ENCODE data around the gene KCTD4. TPM values are rescaled to one million over a fixed set of nuclear protein-coding genes. Genes with fewer than 3 reads are reported as not detected.

The KCTD4 gene
- total RNA-seq, 1 donor from 2014 or later: not detected

DNA sequence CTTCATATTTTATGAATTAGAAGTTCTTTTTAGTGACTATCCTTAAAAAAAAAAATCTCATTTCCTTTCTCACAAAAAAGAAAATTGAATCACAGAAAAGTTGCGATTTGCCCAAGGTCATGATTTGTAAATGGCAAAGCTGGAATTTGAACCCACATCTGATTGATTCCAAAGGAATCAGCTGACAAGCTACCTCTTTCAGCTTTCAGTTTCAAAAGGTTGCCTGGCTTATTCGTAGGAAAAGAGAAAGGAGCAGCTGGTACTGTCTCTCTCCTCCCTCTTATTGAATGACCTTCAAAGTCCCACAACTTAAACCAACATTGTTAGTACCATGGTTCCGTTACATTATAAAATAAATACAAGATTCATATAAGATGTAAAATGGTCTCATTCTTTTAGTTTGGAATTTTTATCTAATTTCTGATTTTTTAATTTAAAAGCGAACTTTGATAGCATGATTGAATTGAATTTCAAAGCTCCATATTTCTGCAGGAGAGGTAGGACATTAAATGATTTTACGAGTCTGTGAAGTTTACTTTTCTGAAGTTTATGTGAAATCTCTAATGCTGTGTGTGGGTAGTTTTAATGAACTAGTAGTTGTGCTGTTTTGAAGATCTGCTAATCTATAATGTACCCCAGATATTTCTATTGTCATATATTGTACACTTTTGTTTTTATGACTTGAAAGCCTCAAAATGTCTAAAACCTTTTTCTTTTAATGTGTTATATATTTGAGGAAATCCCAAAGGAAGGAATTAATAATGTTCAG is 18.5 kb upstream of the KCTD4 start:
- Mint-ChIP-seq H3K4me3 (ENCODE audit: unreplicated experiment) (no peak overlapping the region), H3K27me3 (ENCODE audit: unreplicated experiment) (peaks cover 1% of the 10 kb centered on the region), H3K36me3 (ENCODE audit: low read depth, unreplicated experiment) (no peaks in the 10 kb centered on the region), H3K9me3 (ENCODE audit: unreplicated experiment) (no peaks in the 10 kb centered on the region), H3K27ac (ENCODE audit: unreplicated experiment) (no peak overlapping the region), H3K4me1 (ENCODE audit: unreplicated experiment) (no peaks in the 10 kb centered on the region)
- TF ChIP-seq CTCF (IDR thresholded peaks at IDR 0.05; ENCODE audit: unreplicated experiment): no peak
- DNase-seq (ENCODE audit: low spot score): no peak

DNA sequence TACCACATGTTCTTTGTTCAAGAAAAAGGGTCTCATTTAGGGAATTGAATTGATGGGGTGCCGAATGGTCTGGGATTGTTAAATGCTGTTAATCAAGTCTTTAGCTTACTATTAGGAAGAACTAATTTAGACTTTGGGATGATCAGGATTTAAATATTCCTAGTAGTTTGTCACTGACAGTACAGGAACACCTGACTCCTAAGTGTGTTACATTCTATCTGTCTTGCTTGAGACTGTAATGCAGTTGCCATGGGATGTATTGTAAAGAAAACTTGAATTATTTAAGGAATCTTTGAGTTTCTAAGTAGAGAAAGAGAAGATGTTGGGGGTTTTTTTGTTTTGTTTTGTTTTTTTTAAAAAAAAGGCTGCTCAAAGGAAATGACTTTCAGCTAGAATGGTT is 17.8 kb upstream of the KCTD4 start:
- H3K27ac Mint-ChIP-seq (ENCODE audit: unreplicated experiment): no peak overlapping the region

GRCh38 chr13:45216193-45216592 is 15.3 kb upstream of the KCTD4 start:
- Mint-ChIP-seq H3K27me3 (ENCODE audit: unreplicated experiment) (peaks cover 1% of the 10 kb centered on the region), H3K4me3 (ENCODE audit: unreplicated experiment) (no peak overlapping the region), H3K36me3 (ENCODE audit: low read depth, unreplicated experiment) (no peaks in the 10 kb centered on the region), H3K4me1 (ENCODE audit: unreplicated experiment) (no peaks in the 10 kb centered on the region), H3K27ac (ENCODE audit: unreplicated experiment) (no peak overlapping the region), H3K9me3 (ENCODE audit: unreplicated experiment) (no peaks in the 10 kb centered on the region)
- DNase-seq (ENCODE audit: low spot score): no peak
- TF ChIP-seq CTCF (IDR thresholded peaks at IDR 0.05; ENCODE audit: unreplicated experiment): no peak

More for the DNA sequence above, 17.8 kb upstream of the KCTD4 start:
- Mint-ChIP-seq H3K9me3 (ENCODE audit: unreplicated experiment) (no peaks in the 10 kb centered on the region), H3K36me3 (ENCODE audit: low read depth, unreplicated experiment) (no peaks in the 10 kb centered on the region), H3K4me1 (ENCODE audit: unreplicated experiment) (no peaks in the 10 kb centered on the region), H3K4me3 (ENCODE audit: unreplicated experiment) (no peak overlapping the region), H3K27me3 (ENCODE audit: unreplicated experiment) (peaks cover 1% of the 10 kb centered on the region)
- TF ChIP-seq CTCF (IDR thresholded peaks at IDR 0.05; ENCODE audit: unreplicated experiment): no peak
- no peak for DNase-seq (ENCODE audit: low spot score)

- Mint-ChIP-seq H3K9me3 (ENCODE audit: unreplicated experiment) (no peaks in the 10 kb centered on the region), H3K36me3 (ENCODE audit: low read depth, unreplicated experiment) (no peaks in the 10 kb centered on the region), H3K27ac (ENCODE audit: unreplicated experiment) (no peak overlapping the region)
These were observed 14.7 kb upstream of the KCTD4 start for GRCh38 chr13:45215392-45216077.

More at GRCh38 chr13:45215392-45216077, 14.7 kb upstream of the KCTD4 start:
- Mint-ChIP-seq H3K27me3 (ENCODE audit: unreplicated experiment) (peaks cover 1% of the 10 kb centered on the region), H3K4me1 (ENCODE audit: unreplicated experiment) (no peaks in the 10 kb centered on the region), H3K4me3 (ENCODE audit: unreplicated experiment) (no peak overlapping the region)
- no peak for DNase-seq (ENCODE audit: low spot score)
- TF ChIP-seq CTCF (IDR thresholded peaks at IDR 0.05; ENCODE audit: unreplicated experiment): no peak

Data from endothelial cell (in vitro differentiated cells).